UCSD-AML1 (cell line): ENCODE results near the gene SLC66A1.

ENCODE experiments used
- DNase-seq: peaks from one replicate; lab custom pipeline; 2025; ENCODE audit not compliant: unreplicated experiment; lab: John Stamatoyannopoulos, UW

SLC66A1 gene

GRCh38 chr1:19375631-19376400 is 63.7 kb downstream of the SLC66A1 start:
- no peak for DNase-seq

- DNase-seq: no peak
Observed at GRCh38 chr1:19376428-19377372, 64.6 kb downstream of the SLC66A1 start.

GRCh38 chr1:19377812-19378718 is 65.9 kb downstream of the SLC66A1 start:
- DNase-seq: no peak
